SK-N-DZ (cell line): ENCODE data around the gene CAMK1D.
"Not testable (repeated sequence)": the region's sequence is repeated elsewhere in the genome, so short reads cannot be mapped to it uniquely, and the experiment has no call there.

Experiments
- DNase-seq: peaks from one replicate; pipeline ENCODE4 v3.0.0-alpha.2; 2015; ENCODE audit warnings: low spot score

The CAMK1D gene

DNA sequence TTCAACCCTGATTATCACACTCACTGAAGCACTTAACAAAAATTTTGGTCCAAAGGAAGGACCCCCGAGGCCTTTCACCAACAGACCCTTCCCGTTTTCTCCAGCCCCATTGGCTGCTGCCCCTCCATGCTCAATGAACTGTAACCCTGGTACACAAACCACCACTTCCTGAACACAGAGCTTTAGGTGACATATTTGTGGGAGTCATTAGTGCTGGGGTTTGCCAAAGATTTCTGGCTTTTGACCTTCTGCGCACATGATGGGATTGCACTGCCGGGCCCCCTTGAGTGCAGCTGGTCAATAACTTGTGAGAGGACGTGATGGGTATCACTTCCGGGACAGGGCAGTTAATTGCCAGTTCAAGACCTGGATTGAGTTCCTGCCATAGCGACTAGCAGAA is 9.0 kb upstream of the CAMK1D start:
- DNase-seq = no peak

DNA sequence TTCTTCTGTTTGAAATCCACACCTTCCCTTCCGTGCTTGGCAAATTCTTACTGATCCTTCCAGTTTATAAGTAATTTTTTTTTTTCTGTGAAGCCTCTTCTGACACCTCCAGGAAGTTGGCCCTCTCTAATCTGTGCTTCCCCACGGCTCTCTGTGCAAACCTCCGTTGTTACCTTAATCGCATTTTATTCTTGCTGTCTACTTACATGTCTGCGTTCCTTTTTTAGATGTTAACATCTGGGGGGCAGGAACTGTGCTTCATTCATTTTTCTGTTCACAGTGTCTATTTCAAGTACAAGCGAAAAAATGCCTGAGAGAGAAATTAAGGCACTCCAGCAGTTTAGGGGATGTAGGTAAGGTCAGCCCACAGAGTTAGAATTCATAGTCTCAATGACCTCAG is 8.4 kb upstream of the CAMK1D start:
- DNase-seq = no peak

DNA sequence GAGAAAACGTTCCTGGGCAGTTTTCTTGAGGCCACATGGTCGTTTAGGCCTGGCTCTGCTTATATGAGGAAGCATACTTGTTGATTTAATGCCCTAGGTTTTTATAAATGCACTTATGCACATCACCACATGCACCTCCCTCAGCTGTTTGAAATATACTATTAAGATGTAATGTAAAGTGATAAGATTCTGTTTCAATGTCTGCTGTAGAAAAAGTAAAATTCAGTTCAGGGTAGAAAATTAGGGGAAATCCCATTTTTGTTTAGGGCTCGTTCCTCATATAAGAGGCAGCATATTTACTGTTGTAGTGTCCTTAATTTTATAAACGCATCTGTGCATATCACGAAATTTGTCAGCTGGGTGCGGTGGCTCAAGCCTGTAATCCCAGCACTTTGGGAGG is 7.8 kb upstream of the CAMK1D start:
- DNase-seq = no peak

DNA sequence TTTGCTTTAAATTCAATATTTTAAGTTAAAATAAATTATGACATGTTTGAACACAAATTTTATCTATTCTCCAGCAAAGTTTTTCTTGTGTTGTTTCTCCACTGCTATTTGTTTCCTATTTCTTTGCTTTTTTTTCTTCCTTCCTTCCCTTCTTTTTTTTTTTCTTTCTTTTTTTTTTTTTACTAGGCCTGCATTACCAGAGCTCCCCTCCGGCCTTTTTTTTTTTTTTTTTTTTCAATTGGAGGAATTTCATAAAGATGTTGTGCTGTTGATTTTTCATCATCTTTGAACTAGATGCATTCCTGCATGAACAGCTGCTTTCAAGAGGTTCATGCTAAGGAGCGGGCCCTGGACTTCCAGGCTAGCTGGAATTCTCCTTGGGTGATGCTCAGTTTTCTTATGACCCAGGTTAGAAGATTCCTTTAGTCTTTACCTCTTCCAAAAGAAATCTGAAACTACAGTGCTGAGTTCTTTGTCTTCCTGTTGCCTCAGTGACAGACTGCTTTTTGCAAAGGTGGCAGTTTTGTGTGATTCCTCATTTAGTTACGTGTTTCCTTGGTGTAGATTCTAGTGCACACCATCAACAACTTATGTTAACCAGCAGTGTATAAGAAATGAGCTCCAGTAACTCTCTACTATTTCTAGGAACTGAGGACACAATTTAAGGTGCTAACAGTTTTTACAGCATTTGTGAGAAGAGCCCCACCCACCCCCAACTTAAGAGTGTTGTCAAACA is 4.8 kb upstream of the CAMK1D start:
- no peak for DNase-seq

DNA sequence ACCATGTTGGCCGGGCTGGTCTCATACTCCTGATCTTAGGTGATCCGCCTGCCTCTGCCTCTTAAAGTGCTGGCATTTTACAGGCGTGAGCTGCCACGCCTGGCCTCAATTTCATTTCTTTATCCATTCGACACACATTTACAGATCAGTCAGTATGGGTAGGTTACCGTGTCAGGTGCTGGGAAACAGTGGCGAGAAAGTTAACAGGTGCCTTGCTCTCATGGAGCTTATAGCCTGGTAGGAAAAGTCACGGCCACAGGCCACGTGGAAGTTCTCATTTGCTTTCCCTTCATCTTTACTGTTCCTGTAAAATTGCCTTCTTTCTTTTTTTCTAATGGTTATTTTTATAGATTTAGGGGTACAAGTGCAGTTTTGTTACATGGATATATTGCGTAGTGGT is 2.6 kb upstream of the CAMK1D start:
- no peak for DNase-seq

DNA sequence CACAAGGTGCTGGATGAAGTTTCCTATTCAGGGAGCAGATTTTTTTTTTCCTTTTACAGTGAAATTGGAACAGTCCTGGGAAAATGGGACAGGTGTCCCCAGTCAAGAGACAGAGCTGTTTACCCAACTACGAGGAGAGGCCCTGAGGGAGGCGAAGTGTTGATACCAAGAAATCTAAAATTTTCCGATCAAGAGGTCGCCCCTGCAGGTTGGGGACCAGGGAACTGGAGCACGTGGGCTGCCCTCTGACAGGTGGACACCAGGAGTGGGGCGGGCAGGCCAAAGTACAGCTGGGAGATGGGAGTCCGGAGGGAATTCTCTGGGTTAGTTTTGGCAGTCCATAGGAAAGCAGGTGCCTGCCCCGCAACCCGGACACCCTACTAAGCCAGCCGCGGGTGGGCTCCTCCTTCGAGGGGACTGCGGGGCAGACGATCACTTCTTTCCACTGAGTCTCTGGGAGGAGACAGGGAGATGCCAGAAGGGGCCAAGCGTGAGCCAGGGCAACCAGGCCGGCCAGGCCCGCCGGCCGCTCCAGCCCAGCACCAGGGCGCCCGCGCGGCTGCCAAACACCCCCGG is 965 bp upstream of the CAMK1D start:
- DNase-seq = no peak

DNA sequence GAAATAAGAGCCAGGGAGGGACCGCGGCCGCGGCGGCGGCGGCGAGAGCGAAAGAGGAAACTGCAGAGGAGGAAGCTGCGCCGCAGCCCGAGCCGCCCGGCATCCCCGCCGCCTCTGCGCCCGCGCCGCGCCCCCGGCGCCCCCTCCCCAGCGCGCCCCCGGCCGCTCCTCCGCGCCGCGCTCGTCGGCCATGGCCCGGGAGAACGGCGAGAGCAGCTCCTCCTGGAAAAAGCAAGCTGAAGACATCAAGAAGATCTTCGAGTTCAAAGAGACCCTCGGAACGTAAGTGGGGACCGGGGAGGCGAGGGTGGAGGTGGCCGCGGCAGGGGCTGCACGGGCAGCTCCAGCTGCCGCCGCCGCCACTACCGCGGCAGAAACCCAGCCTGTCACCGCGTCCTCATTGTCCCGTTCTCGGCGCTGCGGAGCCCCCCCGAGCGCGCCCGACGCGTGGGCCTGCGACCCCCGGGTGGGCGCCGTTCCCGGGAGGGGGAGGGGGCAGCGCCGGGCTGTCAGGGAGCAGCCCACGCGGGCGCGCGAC is 351 bp downstream of the CAMK1D start:
- no peak for DNase-seq

DNA sequence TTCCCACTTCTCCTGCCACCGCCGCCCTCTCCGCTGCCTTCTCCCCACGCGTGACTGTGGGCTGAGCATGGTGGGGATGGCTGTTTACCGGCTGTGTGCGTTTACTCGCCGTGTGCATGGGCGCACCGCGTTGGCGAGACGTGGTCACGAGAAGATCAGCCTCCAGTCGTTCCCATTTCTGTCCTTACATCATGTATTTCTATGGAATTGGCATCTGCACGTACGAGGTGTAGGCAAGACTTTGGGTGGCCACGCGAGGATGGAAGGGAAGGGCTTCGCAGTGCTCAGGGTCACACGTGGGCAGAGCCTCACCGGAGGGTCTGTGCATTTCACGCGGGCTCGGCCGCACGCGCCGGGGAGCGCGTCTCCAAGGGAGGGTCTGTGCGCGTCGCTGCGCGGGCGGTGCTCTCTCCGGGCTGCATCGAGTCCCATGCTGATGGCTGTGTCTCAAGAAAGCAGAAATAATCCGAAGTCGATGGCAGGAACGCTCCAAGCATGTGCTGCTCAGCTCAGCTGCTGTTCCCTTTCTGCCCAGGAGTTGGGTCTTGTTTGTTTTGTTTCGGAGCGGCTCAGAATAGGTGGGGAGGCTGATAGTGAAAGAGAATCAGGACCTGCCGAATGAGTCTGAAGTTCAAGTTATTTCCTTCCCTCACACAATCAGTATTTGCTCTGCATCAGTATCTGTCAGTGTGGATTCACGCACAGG is 973 bp downstream of the CAMK1D start:
- DNase-seq = peak; percentile 42

DNA sequence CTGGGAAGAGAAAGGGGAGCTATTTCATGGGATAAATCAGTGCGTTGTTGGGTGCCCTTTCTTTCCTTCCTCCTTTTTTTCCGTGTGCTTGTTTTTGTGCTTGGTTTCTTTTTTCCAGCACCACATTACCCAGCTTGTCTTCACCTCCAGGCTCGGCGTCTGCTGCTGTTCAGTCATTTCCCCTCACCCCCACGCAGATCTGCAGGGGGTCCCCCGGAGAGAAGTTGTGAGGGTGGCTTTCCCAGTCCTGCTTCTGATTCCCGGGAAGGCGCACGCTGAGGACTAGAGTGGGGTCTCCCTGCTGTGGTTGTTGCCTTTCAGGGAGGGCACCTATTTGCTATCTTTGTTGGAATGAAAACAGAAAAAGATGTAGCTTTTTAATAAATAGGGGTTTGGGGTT is 1.6 kb downstream of the CAMK1D start:
- no peak for DNase-seq

DNA sequence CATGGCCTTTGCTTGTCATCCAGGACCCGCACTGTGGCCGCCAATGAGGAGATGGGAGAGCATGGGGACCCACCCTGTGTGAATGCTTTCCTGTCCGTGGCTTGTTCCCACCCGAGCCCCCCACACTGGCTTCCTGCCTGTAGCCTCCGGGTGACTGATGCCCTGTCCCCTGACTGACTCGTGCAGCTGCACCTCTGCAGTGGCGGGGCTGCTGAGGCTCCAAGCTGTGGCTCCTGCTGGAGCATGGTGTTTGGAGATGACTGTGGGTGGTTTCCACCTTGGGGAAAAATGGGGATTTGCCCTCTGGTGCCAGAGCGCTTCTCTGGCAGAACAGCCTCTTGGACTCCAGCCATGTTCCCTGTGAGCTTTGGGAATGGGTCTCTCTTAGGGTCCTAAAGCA is 2.1 kb downstream of the CAMK1D start:
- DNase-seq = no peak

DNA sequence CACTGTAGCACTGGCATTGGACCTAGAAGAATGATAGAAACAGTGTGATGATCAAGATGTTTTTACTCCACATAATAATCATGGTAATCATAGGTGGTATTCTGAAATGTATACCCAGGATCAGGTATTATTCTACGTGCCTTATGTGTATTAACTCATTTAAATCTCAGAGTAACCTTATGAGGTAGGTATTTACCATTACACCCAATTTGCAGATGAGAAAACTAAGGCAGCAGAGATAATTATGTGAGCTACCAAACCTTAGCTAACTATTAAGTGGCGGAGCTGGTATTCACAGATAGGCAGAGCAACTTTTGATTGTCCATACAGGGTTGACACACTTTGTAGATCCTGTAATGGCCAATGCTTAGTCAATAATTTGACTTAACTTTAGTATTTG is 2.5 kb downstream of the CAMK1D start:
- DNase-seq = no peak

DNA sequence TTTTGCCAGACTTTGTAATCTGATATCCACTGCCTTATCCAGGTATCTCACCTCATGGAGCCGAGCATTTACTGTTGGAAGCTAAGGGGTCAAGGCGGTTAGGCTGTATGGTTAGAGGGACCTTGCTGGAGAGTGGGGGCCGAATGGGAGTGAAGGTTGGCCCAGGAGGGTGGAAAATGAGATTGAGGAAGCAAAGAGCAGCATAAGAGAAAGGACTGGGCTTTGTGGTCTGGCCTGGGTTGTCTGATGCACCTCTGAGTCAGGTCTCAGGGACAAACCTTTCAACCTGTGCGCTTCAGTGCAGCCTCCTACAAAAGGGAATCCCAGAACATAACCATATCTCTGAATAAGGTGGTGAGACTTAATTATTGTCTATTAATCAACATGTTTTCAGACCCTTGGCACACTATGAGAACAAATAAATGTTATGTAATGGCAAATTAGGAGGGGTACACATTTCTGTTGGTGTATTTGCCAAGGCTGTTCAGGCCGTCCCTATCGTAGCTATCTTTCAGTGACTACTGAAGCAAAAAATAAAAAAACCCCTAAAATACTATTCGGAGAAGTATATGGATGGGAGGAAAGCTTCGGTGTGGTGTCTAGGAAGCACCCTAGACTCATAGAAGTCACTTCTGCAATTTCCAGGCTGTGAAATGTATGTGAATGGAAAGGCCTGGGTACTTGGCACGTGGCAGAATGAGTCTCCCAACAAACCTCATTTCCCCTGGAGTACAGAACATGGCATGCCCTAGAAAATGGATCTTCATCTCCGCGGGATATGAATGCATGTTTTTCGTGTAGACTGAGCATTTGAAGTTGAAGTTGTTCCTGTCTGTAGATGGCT is 4.3 kb downstream of the CAMK1D start:
- no peak for DNase-seq

DNA sequence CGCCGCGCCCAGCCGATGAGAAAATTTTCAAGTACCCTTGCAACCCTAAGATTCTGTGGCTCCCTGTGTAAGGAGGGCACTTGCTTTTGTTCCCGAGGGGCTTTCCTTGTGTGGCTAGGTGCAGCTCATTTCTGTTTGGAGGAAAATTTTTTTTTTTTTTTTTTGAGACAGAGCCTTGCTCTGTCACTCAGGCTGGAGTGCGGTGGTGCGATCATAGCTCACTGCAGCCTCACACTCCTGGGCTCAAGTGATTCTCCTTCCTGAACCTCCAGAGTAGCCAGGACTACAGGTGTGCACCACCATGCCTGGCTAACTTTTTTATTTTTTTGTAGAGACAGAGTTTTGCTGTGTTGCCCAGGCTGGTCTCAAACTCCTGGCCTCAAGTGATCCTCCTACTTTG is 5.3 kb downstream of the CAMK1D start:
- DNase-seq = not testable (repeated sequence)

DNA sequence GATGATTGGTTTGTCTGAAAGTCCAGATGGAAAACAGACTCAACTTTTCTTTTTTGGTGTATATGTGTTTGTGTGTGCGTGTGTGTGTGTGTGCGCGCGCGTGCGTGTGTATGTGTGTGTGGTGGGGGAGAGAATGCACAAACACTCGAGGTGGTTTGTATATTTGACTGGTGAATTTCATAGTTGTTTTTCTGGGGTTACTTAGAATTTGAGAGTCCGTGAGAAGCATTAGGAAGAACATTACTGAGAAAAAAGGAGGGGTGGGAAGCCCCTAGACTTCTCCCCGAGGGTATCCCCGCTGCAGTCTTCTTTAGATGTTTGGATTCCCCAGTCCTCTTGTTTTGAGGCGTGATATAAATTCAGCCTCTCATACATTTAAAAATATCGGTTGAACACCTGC is 6.0 kb downstream of the CAMK1D start:
- no peak for DNase-seq

DNA sequence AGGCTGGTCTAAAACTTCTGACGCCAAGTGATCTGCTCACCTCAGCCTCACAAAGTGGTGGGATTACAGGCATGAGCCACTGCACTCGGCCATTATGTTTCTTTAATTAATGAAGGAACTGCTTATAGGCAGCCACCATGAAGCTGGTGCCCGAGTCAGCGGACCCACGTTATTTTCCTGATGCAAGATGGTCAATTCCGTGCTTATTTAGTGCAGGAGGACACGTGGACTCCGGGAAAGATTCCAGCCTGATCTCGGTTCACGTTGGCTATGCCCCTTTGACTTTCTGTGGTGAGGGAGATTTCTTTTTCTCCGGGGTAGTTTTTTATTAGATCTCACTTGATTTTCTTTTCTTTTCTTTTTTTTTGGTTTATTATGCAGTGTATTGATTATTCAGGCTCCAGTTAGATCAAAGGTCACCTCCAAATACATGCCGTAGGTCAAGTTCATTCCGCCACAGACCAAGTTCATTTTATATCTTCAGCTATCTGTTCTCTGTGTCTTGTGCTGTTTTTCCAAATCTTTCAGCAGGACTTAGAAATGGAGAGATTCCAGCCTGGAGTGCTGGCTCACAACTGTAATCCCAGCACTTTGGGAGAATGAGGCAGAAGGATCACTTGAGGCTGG is 8.3 kb downstream of the CAMK1D start:
- no peak for DNase-seq

DNA sequence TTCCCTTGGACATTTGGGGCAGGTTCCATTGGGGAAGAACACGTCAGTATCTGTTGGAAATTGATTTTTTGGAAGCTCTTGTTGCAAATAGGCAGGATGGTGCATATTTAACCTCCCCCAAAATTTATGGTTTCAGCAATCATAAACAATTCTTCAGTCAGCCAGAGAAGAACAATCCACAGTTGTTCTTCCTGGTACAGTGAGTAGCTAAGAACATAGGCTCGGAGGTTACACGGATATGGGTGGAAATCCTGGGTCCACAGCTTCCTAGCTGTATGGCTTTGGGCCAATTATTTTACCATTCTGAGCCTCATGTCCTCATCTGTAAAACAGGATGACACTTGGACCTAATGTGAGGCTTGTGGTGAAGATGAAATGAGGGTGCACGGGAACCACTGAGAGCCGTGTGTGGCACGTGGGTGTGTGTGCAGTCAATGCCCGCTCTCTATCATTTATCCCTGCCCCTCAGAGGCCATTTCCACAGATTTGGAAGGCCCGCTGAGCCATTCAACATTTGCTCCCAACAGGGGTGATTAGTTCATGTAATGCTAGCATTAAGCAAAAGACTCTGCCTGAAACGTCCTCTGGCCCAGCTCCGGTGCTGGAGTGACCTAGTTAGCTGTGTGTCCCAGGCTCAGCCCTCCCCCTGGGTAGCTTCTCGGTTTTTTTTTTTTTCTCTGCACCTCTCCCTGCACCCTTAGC is 9.7 kb downstream of the CAMK1D start:
- DNase-seq = no peak

DNA sequence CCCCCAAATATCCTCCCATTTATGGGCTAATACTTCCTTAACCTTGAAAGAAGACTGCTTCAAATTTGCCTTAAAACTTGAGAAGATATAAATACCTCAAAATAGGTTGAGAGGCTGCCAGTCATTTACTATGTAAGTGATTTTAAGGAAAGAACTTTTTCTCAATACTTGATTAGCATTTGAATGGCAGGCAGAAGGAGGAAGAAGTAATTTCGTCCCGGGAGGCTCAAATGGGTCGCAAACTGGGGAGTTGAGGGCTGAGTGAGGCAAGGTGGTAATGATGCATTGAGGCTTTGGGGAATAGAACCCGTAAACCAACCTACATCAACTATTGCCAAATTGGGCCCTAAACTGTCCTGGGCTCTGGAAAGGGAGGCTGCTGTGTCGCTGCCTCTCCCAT is 11.1 kb downstream of the CAMK1D start:
- no peak for DNase-seq

DNA sequence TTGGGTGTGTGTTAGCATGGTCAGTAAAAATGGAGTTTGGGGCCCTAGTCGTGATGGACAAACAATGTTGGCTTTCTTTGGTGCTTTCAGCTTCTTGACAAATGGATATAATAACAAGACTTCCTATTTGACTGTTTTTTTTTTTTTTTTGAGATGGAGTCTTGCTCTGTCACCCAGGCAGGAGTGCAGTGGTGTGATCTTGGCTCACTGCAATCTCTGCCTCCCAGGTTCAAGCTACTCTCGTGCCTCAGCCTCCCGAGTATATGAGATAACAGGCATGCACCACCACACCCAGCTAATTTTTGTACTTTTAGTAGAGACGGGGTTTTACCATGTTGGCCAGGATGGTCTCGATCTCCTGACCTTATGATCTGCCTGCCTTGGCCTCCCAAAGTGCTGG is 11.8 kb downstream of the CAMK1D start:
- DNase-seq = not testable (repeated sequence)

DNA sequence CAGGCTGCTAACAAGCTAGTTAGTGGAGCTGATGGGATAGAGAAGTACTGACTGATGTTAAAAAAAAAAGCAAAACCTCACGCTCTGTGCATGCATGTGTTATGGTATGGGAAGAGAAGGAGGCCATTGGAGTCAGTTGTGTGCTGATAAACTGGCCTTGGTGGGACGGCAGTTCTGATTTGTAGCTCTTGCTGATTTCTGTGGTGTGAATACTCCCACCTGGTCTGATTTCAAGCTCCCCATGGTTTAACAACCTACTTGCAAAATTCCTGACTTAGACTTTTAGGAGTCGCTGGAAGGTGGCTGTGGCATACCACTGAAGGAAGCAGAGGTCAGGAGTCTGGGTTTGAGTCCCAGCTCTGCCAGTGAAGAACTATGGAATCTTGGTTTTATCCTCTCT is 15.2 kb downstream of the CAMK1D start:
- DNase-seq = no peak

DNA sequence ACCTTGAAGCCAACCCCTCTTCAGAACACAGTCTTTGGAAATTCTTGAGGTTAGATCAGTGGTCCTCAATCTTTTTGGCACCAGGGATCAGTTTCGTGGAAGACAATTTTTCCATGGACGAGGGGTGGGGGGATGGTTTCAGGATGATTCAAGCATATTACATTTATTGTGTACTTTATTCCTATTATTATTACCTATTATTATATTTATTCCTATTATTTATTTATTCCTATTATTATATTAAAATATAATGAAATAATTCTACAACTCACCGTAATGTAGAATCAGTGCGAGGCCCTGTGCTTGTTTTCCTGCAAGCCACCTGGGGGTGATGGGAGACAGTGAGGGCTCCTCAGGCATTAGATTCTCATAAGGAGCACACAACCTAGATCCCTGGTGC is 17.9 kb downstream of the CAMK1D start:
- DNase-seq = no peak

DNA sequence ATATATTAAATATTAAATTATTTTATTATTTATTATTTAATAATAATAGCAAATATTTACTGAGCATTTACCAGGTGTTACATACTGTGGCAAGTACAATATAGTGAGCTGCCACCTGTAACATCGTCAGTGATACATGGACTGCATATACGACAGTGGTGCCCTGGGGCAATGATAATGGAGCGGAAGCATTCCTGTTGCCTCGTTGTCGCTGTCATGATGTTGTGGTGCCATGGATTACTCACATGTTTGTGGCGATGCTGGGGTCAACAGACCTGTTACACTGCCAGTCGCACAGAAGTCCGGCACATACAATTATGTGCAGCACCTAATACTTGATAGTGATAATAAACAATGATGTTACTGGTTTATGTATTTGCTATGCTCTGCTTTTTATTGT is 20.6 kb downstream of the CAMK1D start:
- no peak for DNase-seq
